DMS53 treated with DMSO at 0.1 percent for 48 hours (cell line): ENCODE measurements around the gene SERPINB12.

Experiments
- DNase-seq: peaks from one replicate; lab custom pipeline; 2025; ENCODE audit not compliant: unreplicated experiment; lab: John Stamatoyannopoulos, UW

SERPINB12 gene

DNA sequence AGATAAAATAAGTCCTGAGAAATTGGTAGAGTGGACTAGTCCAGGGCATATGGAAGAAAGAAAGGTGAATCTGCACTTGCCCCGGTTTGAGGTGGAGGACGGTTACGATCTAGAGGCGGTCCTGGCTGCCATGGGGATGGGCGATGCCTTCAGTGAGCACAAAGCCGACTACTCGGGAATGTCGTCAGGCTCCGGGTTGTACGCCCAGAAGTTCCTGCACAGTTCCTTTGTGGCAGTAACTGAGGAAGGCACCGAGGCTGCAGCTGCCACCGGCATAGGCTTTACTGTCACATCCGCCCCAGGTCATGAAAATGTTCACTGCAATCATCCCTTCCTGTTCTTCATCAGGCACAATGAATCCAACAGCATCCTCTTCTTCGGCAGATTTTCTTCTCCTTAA lies 54.8 kb downstream of the SERPINB12 start:
- DNase-seq: no peak

DNA sequence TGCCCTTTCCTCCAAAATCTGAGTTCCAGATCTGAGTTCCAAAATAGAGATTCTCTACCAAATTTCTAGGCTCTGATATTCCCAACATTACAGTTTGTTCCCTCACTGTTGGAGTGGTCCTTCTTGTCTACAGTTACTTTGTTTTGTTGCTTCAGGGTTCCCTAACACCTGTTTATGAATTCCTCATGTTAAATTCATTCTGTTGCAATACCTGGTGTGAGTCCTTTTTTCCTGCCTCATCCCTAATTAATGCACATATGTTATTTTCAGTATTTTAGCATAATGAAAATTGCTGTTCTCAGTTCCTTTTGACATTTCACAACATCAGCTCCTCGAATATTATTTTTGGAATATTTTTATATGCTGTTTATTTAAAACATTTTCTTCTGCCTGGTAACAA lies 61.2 kb downstream of the SERPINB12 start:
- DNase-seq: no peak

DNA sequence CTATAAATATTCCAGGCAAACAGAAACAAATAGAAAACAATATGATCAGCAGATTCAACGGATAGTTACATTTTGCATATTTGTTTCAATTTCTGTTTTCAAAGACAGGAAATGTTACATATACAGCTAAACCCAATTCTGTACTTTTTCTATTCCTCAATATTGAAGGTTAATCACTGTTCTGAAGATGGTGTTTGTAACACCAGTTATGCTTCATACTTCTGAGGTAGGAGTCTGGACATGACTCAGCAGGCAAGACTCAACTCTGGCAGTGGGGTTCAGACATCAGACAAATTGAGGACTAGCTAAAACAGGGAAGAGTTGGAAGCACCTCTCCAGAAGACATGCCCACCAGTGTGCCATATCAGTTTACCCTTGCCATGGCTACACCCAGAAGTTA lies 61.6 kb downstream of the SERPINB12 start:
- no peak for DNase-seq

DNA sequence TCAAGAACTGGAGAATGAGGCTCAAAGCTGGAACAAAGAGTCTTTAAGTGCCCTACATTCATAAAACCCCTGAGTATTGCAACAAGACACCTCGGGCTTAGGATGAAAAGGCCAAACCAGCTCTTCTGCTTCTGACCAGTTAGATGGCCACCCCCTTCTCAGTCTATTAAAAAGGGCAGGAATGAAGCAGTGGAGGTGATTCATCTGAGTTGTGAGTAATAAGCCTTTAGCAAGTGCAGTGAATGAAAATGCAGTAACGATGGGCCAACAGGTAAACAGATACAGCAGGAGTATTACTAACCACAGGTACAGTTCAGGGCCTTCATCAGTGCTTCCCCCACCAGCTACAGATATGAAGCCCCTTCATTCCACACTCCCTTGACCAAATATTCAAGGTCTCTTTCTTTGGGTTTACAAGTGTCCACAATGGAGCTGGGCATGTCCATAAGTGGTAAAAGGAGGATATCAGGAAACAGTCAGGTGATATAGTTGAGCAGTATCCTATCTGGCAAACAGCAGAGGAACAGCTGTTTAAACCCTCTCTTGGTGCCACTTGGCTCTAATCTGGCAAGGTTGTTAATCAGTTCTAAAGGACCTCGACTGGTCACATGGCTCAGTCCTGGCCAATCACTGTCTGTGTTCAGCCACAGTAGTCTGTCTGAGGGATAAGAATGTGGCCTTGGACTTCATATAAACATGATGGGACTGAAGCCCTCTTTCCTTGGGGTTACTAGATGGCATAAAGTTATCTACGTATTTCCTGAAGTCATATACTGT lies 62.8 kb downstream of the SERPINB12 start:
- peak; percentile 99 for DNase-seq

DNA sequence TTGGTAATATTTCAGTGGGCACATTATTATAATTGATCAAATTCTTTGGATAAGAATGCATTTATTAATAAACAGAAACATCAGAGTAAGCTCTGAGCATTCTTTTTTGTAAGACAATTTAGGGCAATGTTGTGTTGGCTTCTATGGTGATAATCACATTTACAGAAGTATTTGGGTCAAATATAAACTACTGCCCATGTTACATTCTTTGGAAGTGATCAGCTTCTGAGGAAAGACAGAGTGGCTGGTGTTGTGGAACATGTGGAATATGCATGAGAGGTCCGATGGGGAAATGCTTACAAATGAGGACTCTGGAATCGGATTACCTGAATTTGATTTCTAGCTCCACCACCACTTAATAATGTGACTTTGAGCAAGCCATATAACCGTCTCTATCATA lies 64.4 kb downstream of the SERPINB12 start:
- DNase-seq: no peak

DNA sequence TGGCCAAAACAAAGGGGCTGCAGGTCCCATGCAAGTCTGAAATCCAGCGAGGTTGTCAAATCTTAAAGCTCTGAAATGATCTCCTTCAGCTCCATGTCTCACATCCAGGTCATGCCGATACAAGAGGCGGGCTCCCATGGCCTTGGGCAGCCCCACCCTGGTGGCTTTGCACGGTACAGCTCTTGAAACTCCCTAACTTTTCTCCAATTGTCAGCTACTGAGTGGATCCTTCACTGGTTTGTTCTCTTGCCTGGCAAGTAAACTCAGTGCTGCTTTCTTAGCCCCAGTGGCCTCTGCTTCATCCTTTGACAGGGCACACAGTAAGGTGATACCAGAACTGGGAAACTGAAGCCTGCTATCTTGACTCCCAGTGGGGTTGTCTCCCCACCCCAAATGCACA lies 71.3 kb downstream of the SERPINB12 start:
- DNase-seq: no peak

DNA sequence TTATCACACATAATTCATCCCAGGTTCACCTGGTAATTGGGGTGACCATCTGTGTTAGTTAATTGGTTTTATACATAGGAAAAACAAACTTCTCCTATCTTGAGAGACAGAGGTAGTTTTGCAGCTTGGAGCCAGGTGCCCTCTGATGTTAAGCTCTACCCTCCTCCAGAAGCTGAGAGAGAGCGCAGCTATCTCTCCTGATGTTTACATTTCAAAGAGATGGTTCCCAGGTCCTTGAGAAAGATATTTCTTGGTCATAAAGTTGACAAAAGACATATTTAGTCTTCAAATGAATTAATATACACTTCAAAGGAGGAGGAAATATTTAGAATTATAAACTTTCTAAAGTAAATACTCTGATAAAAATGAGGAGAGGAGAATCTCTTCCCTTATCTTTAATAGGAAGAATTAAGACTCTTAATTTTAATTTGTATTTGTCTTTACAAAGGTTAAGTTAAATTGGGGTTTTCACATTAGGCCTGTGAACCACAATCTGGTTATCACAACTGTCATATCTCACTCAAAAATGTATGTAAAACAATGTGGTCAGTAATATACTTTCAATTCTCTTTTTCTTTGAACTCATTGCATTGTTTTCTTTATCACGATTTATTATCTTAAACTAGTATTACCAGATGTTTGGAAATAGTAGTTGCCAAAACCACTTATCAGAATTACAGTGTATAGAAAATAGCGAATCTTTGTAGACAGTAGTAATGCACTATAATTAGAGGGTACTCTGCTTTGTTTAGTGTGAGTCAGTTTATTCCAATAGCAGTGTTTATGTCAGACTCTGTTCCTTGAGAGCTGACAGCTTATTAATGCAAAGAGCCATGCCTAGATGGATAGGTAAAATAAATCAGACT lies 75.1 kb downstream of the SERPINB12 start:
- DNase-seq: peak; percentile 66

DNA sequence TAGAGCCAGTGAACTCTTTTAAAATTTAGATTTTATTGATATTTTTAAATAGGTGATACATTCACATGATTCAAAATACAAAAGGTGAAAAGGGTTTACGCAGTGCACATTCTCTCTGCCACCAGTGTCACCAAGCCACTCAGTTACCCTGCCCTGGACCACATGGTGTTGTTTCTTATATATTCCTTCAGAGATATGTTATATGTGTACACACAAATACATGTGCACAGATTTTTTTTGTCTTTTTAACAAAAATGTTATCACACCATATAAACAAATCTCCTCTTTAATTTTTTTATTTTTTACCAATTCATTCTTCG lies 75.7 kb downstream of the SERPINB12 start:
- DNase-seq: no peak
